HUES6 (cell line): ENCODE measurements around the gene RP2.

Experiments
- H3K27ac ChIP-seq: 2 replicates; pipeline ENCODE4 v1.7.0; 2013; ENCODE audit warnings: low read depth, mild to moderate bottlenecking, low read length, inconsistent platforms
- H3K27me3 ChIP-seq: 2 replicates; pipeline ENCODE4 v1.6.1; 2013; ENCODE audit warnings: low read length; ENCODE audit not compliant: control insufficient read depth, insufficient read depth
- H3K36me3 ChIP-seq: 2 replicates; pipeline ENCODE4 v1.6.1; 2013; ENCODE audit warnings: low read length; ENCODE audit not compliant: control insufficient read depth, insufficient read depth
- H3K4me1 ChIP-seq: 2 replicates; pipeline ENCODE4 v1.6.1; 2013; ENCODE audit warnings: low read length; ENCODE audit not compliant: control insufficient read depth, insufficient read depth
- H3K4me3 ChIP-seq: 2 replicates; pipeline ENCODE4 v1.5.1; 2013; ENCODE audit warnings: low read depth, low read length
- H3K9ac ChIP-seq: one replicate; pipeline ENCODE4 v1.6.1; 2013; ENCODE audit warnings: mild to moderate bottlenecking, low read length
- H3K9me3 ChIP-seq: 2 replicates; pipeline ENCODE4 v1.6.1; 2013; ENCODE audit warnings: low read depth, low read length; ENCODE audit not compliant: control insufficient read depth, insufficient read depth

Gene RP2

GRCh38 chrX:46844913-46845312, 8.1 kb downstream of the RP2 start:
- no peaks in the 10 kb centered on the region; the same call in 1 of the 2 replicates for H3K4me1 ChIP-seq
- no peak overlapping the region for H3K27ac ChIP-seq
- no peak overlapping the region for H3K4me3 ChIP-seq
- H3K9me3 ChIP-seq, result peaks cover 3% of the 10 kb centered on the region; the same call in 1 of the 2 replicates
- H3K27me3 ChIP-seq, result no peaks in the 10 kb centered on the region
- no peaks in the 10 kb centered on the region for H3K36me3 ChIP-seq
- no peak overlapping the region for H3K9ac ChIP-seq

GRCh38 chrX:46849933-46850332, 13.1 kb downstream of the RP2 start:
- Histone ChIP-seq H3K27ac (no peak overlapping the region), H3K36me3 (peaks cover 12% of the 10 kb centered on the region), H3K9me3 (peaks cover 10% of the 10 kb centered on the region; the same call in 1 of the 2 replicates), H3K27me3 (no peaks in the 10 kb centered on the region), H3K9ac (no peak overlapping the region), H3K4me1 (no peaks in the 10 kb centered on the region), H3K4me3 (no peak overlapping the region)

DNA sequence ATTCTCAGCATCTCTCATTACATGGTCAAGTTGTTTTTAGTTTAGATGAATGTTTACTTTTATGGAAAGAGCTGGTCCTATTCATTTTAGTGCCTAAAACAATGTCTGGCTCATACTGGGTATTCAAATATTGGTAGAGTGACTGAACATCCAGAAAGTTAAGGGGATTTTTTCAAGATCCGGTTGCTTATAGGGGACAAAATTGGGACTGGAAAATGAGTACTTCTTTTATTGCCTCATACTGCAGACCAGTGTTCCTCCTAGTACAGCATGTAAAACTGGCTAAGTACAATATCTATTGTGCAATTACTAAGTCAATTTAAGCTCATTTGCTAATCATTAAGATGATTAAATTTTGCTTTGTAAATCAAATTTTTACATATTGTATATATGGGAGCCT, 13.9 kb downstream of the RP2 start:
- H3K36me3 ChIP-seq, result peaks cover 12% of the 10 kb centered on the region
- no peak overlapping the region for H3K4me3 ChIP-seq
- H3K27me3 ChIP-seq, result no peaks in the 10 kb centered on the region
- H3K9ac ChIP-seq, result no peak overlapping the region
- no peaks in the 10 kb centered on the region for H3K4me1 ChIP-seq
- H3K9me3 ChIP-seq, result peaks cover 10% of the 10 kb centered on the region; the same call in 1 of the 2 replicates
- no peak overlapping the region for H3K27ac ChIP-seq

DNA sequence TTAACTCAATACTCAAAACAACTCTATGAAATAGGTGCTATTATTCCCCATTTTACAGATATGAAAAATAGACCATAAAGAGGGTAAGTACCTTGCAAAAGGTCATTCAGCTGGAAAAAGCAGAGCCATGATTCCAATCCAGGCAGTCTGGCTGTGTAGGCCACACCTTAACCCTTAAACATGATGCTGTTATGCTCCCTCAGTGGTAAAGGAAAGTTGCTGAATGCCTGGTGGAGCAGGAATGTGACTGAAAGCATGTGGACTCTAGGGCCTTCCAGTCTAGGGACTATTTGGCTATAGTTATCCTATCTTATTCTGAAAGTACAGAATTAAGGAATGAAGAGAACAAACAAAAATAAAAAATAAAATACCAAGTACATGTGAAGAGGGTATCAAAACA, 19.6 kb downstream of the RP2 start:
- no peak overlapping the region for H3K9ac ChIP-seq
- no peaks in the 10 kb centered on the region for H3K27me3 ChIP-seq
- no peak overlapping the region for H3K4me3 ChIP-seq
- no peaks in the 10 kb centered on the region for H3K4me1 ChIP-seq
- no peaks in the 10 kb centered on the region for H3K9me3 ChIP-seq
- H3K27ac ChIP-seq, result no peak overlapping the region
- H3K36me3 ChIP-seq, result peaks cover 14% of the 10 kb centered on the region

GRCh38 chrX:46860557-46860956, 23.7 kb downstream of the RP2 start:
- Histone ChIP-seq H3K27ac (no peak overlapping the region), H3K9ac (no peak overlapping the region), H3K9me3 (no peaks in the 10 kb centered on the region), H3K36me3 (peaks cover 2% of the 10 kb centered on the region; the same call in 1 of the 2 replicates), H3K27me3 (no peaks in the 10 kb centered on the region), H3K4me1 (no peaks in the 10 kb centered on the region), H3K4me3 (no peak overlapping the region)

DNA sequence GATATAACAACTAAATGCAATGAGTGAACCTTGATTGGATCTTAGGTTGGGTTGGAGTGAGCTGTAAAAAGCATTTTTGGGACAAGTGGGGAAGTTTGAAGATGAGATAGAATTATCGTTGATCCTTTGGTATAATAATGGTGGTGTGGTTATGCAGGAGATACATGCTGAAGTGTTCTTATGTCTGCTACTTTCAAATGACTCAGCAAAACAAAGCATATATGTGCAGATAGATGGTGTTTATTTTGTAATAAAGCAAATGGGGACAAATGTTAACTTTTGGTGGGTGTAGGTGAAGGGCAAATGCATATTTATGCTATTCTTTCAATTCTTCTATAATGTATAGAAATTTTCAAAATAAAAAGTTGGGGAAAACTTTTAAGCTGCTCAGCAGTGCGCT, 26.2 kb downstream of the RP2 start:
- Histone ChIP-seq H3K9me3 (no peaks in the 10 kb centered on the region), H3K27me3 (no peaks in the 10 kb centered on the region), H3K9ac (no peak overlapping the region), H3K36me3 (no peaks in the 10 kb centered on the region; the same call in 1 of the 2 replicates), H3K4me3 (no peak overlapping the region), H3K27ac (no peak overlapping the region), H3K4me1 (no peaks in the 10 kb centered on the region)

GRCh38 chrX:46864606-46865005, 27.8 kb downstream of the RP2 start:
- H3K4me3 ChIP-seq, result no peak overlapping the region
- no peaks in the 10 kb centered on the region; the same call in 1 of the 2 replicates for H3K36me3 ChIP-seq
- H3K9me3 ChIP-seq, result no peaks in the 10 kb centered on the region
- H3K9ac ChIP-seq, result no peak overlapping the region
- no peaks in the 10 kb centered on the region for H3K4me1 ChIP-seq
- H3K27ac ChIP-seq, result no peak overlapping the region
- H3K27me3 ChIP-seq, result no peaks in the 10 kb centered on the region

GRCh38 chrX:46865281-46865680, 28.4 kb downstream of the RP2 start:
- Histone ChIP-seq H3K4me3 (no peak overlapping the region), H3K9ac (no peak overlapping the region), H3K27me3 (no peaks in the 10 kb centered on the region), H3K27ac (no peak overlapping the region), H3K4me1 (no peaks in the 10 kb centered on the region), H3K9me3 (no peaks in the 10 kb centered on the region), H3K36me3 (no peaks in the 10 kb centered on the region; the same call in 1 of the 2 replicates)

GRCh38 chrX:46866726-46867125, 29.9 kb downstream of the RP2 start:
- Histone ChIP-seq H3K27ac (no peak overlapping the region), H3K9ac (no peak overlapping the region), H3K36me3 (no peaks in the 10 kb centered on the region; the same call in 1 of the 2 replicates), H3K4me1 (no peaks in the 10 kb centered on the region), H3K9me3 (no peaks in the 10 kb centered on the region), H3K4me3 (no peak overlapping the region), H3K27me3 (no peaks in the 10 kb centered on the region)

GRCh38 chrX:46873746-46874145, 36.9 kb downstream of the RP2 start:
- H3K27ac ChIP-seq, result no peak overlapping the region
- H3K9me3 ChIP-seq, result no peaks in the 10 kb centered on the region
- H3K4me3 ChIP-seq, result no peak overlapping the region
- peaks cover 12% of the 10 kb centered on the region for H3K4me1 ChIP-seq
- H3K36me3 ChIP-seq, result no peaks in the 10 kb centered on the region; the same call in 1 of the 2 replicates
- no peaks in the 10 kb centered on the region for H3K27me3 ChIP-seq
- H3K9ac ChIP-seq, result no peak overlapping the region

DNA sequence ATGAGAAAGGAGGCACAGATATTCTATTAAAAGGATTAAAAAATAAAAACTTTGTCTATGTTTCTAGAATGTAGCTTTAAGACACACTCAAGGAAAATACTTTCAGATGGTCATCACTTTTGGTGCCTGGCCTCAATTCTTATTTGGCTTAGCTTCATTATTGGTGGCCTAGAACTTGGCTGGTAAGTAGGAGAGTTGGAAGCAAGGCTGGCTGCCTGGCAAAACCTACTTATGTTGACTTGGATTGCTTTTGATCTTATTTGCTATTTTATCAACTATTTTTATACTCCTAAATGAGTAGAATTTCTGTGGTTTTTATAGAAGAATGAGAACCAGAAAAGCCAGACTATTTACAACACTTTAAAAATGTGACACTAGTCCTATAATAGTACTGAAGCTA, 40.1 kb downstream of the RP2 start:
- Histone ChIP-seq H3K36me3 (peaks cover 2% of the 10 kb centered on the region; the same call in 1 of the 2 replicates), H3K9me3 (no peaks in the 10 kb centered on the region)

DNA sequence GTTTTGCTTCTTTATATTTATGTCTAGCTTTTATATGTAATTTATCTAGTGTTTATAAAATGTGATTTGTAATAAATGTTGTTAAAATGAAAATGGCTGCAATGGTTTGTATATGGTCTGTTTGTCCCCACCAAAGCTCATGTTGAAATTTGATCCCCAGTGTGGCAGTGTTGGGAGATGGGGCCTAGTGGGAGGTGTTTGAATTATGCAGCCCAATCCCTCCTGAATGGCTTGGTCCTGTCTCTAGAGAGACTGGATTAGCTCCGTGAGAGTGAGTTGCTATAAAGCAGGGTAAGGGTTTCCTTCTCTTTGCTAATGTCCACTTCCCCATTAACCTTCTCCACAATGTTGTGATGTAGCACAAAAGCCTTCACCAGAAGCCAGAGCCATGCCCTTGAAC, 45.4 kb downstream of the RP2 start:
- H3K27ac ChIP-seq, result no peak overlapping the region
- no peak overlapping the region; the same call in 1 of the 2 replicates for H3K4me3 ChIP-seq
- peaks cover 2% of the 10 kb centered on the region; the same call in 1 of the 2 replicates for H3K36me3 ChIP-seq
- 0 out of 2 replicates have a peak, but pooled peaks cover 2% of the 10 kb centered on the region for H3K4me1 ChIP-seq
- H3K27me3 ChIP-seq, result no peaks in the 10 kb centered on the region
- H3K9ac ChIP-seq, result no peak overlapping the region
- no peaks in the 10 kb centered on the region for H3K9me3 ChIP-seq

More for the DNA sequence above, 40.1 kb downstream of the RP2 start:
- Histone ChIP-seq H3K9ac (no peak overlapping the region), H3K4me3 (no peak overlapping the region), H3K27ac (no peak overlapping the region), H3K27me3 (no peaks in the 10 kb centered on the region), H3K4me1 (peaks cover 12% of the 10 kb centered on the region)
